Peyer's patch (tissue), 4 donors: Measurements from ENCODE around the gene CADPS.

ENCODE experiments used
- POLR2A ChIP-seq, 2 donors: fragments of 450-650 bp; IDR thresholded peaks; one replicate each; pipeline ENCODE4 v1.5.1; 2017; ENCODE audit warnings: antibody characterized with exemption in 2 of 2, mild to moderate bottlenecking in 2 of 2, moderate library complexity in 2 of 2
- TF ChIP-seq, protein P1 (sequence below), 6 experiments: fragments of 450-650 bp in 4 of 6; fragments of 200-600 bp in 2 of 6; sonication (generic) in 1 of 6; IDR thresholded peaks; one replicate each; pipeline ENCODE4 v1.5.1; 2017 to 2019; ENCODE audit warnings: antibody characterized with exemption in 6 of 6, mild to moderate bottlenecking in 3 of 6, moderate library complexity in 1 of 6

DNA sequence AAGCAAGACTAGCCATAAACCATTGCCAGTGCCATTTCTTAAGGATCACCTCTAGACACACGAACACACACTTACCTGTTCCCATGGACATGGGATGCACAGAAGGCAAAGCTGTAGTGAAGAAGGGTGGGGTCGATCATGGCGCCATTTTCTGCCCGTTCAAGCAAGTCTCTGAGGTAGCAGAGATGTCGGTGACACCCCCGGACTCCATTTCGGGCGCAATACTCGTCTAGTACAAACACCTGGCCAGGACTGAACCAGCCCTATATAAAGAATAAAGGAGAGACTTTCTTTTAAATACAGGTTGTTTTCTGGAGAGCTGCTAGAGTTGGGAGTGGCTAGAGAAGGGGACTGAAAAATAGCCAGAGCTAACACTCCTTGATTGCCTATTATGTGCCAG is 342.4 kb downstream of the CADPS start:
- TF ChIP-seq, protein P1, sequence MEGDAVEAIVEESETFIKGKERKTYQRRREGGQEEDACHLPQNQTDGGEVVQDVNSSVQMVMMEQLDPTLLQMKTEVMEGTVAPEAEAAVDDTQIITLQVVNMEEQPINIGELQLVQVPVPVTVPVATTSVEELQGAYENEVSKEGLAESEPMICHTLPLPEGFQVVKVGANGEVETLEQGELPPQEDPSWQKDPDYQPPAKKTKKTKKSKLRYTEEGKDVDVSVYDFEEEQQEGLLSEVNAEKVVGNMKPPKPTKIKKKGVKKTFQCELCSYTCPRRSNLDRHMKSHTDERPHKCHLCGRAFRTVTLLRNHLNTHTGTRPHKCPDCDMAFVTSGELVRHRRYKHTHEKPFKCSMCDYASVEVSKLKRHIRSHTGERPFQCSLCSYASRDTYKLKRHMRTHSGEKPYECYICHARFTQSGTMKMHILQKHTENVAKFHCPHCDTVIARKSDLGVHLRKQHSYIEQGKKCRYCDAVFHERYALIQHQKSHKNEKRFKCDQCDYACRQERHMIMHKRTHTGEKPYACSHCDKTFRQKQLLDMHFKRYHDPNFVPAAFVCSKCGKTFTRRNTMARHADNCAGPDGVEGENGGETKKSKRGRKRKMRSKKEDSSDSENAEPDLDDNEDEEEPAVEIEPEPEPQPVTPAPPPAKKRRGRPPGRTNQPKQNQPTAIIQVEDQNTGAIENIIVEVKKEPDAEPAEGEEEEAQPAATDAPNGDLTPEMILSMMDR (IDR thresholded peaks at IDR 0.05), result no peak
- TF ChIP-seq POLR2A (IDR thresholded peaks at IDR 0.05), result no peak
